ENCODE data around the gene COMT. TPM values are rescaled to one million over a fixed set of nuclear protein-coding genes. Genes with fewer than 3 reads are reported as not detected.

The COMT gene
- total RNA-seq, 4 donors from 2014 or later: 58.5 to 103 (median 85.3) TPM

- H3K36me3 ChIP-seq: no peaks in the 10 kb centered on the region
- no peaks in the 10 kb centered on the region for H3K9me3 ChIP-seq
- WGBS, 2 donors (ENCODE audit: low coverage in 1 of 2): 71 to 73% methylated on average over 4 to 9 of the region's 9 CpGs
- intact Hi-C loops (cut with DNase I; ENCODE audit: low total_unique reads): no loop called here
- H3K27me3 ChIP-seq: no peaks in the 10 kb centered on the region
- in situ Hi-C loops (cut with MboI; ENCODE audit: low pct_ligation_motif_present in 1 of 4, low pct_unique_long_range_greater_than_20kb in 1 of 4, low sequenced_read_pairs in 3 of 4): no loop called here
- no peak overlapping the region for H3K4me3 ChIP-seq
- peaks cover 18 to 38% (median 28%) of the 10 kb centered on the region in 4 donors for H3K4me1 ChIP-seq
- no peak for DNase-seq
- peak overlapping the region; percentile 3 to 79 (median 47) for H3K27ac ChIP-seq
- TF ChIP-seq EP300 (IDR thresholded peaks at IDR 0.05; ENCODE audit: low read depth) (no peak), CTCF (IDR thresholded peaks at IDR 0.05) (no peak), POLR2AphosphoS5 (IDR thresholded peaks at IDR 0.05) (no peak), POLR2A (IDR thresholded peaks at IDR 0.05) (no peak)
Observed at GRCh38 chr22:19948057-19948760, 6.6 kb downstream of the COMT start.

- H3K9me3 ChIP-seq: no peaks in the 10 kb centered on the region
- WGBS, 2 donors (ENCODE audit: low coverage in 1 of 2): 89 to 93% methylated on average over 8 to 13 of the region's 13 CpGs
- H3K4me1 ChIP-seq: peaks cover 15 to 36% (median 22%) of the 10 kb centered on the region in 4 donors
- no peak for DNase-seq
- no peaks in the 10 kb centered on the region for H3K36me3 ChIP-seq
- intact Hi-C loops (cut with DNase I; ENCODE audit: low total_unique reads): no loop called here
- no peak overlapping the region for H3K4me3 ChIP-seq
- TF ChIP-seq CTCF (IDR thresholded peaks at IDR 0.05) (no peak), POLR2AphosphoS5 (IDR thresholded peaks at IDR 0.05) (no peak), POLR2A (IDR thresholded peaks at IDR 0.05) (no peak), EP300 (IDR thresholded peaks at IDR 0.05; ENCODE audit: low read depth) (no peak)
- in situ Hi-C loops (cut with MboI; ENCODE audit: low pct_ligation_motif_present in 1 of 4, low pct_unique_long_range_greater_than_20kb in 1 of 4, low sequenced_read_pairs in 3 of 4): no loop called here
- H3K27ac ChIP-seq: no peak overlapping the region
- no peaks in the 10 kb centered on the region for H3K27me3 ChIP-seq
Observed at GRCh38 chr22:19951346-19951745, 9.8 kb downstream of the COMT start.

GRCh38 chr22:19955241-19956128, 13.9 kb downstream of the COMT start:
- no peak for TF ChIP-seq EP300 (IDR thresholded peaks at IDR 0.05; ENCODE audit: low read depth)
- no peaks in the 10 kb centered on the region for H3K36me3 ChIP-seq
- WGBS, 2 donors (ENCODE audit: low coverage in 1 of 2): 91% methylated on average over 15 of the region's 19 CpGs; no CpG with 5 or more reads in 1 of the 2 donors
- no peak overlapping the region for H3K4me3 ChIP-seq
- no peaks in the 10 kb centered on the region for H3K9me3 ChIP-seq
- no peaks in the 10 kb centered on the region for H3K27me3 ChIP-seq
- H3K4me1 ChIP-seq: peaks cover 14 to 26% (median 25%) of the 10 kb centered on the region in 4 donors
- intact Hi-C loops (cut with DNase I; ENCODE audit: low total_unique reads) (no loop called here), in situ Hi-C loops (cut with MboI; ENCODE audit: low pct_ligation_motif_present in 1 of 4, low pct_unique_long_range_greater_than_20kb in 1 of 4, low sequenced_read_pairs in 3 of 4) (no loop called here)
- H3K27ac ChIP-seq: peak overlapping the region in 1 of 4 donors; percentile 8
- no peak for DNase-seq

- in situ Hi-C loops (cut with MboI; ENCODE audit: low pct_ligation_motif_present in 1 of 4, low pct_unique_long_range_greater_than_20kb in 1 of 4, low sequenced_read_pairs in 3 of 4): no loop called here
- TF ChIP-seq CTCF (IDR thresholded peaks at IDR 0.05) (no peak), POLR2A (IDR thresholded peaks at IDR 0.05) (no peak), EP300 (IDR thresholded peaks at IDR 0.05; ENCODE audit: low read depth) (no peak), POLR2AphosphoS5 (IDR thresholded peaks at IDR 0.05) (no peak)
- Histone ChIP-seq H3K4me3 (no peak overlapping the region), H3K4me1 (peaks cover 17 to 34% (median 31%) of the 10 kb centered on the region in 4 donors), H3K9me3 (no peaks in the 10 kb centered on the region), H3K27ac (no peak overlapping the region), H3K27me3 (no peaks in the 10 kb centered on the region), H3K36me3 (no peaks in the 10 kb centered on the region)
- DNase-seq: no peak
- intact Hi-C loops (cut with DNase I; ENCODE audit: low total_unique reads): no loop called here
- 93 to 96% methylated on average over 3 to 8 of the region's 9 CpGs for WGBS, 2 donors (ENCODE audit: low coverage in 1 of 2)
Observed at GRCh38 chr22:19957445-19957844, 15.9 kb downstream of the COMT start.

All from transverse colon (tissue), 4 donors.